GM21576 (cell line): Measurements from ENCODE around the gene CAPZA1.
"Not testable (repeated sequence)": the region's sequence is repeated elsewhere in the genome, so short reads cannot be mapped to it uniquely, and the experiment has no call there.

Source experiments
- ATAC-seq: cut with Tn5 transposase; IDR thresholded peaks from one replicate; pipeline ENCODE4 v1.9.1; 2021; ENCODE audit warnings: mild to moderate bottlenecking, moderate library complexity; ENCODE audit not compliant: unreplicated experiment

Gene CAPZA1

GRCh38 chr1:112626193-112626592 lies 6.6 kb downstream of the CAPZA1 start:
- ATAC-seq = no peak

- no peak for ATAC-seq
Observed at GRCh38 chr1:112626887-112627286, 7.3 kb downstream of the CAPZA1 start.

- no peak for ATAC-seq
Observed at GRCh38 chr1:112628516-112628915, 8.9 kb downstream of the CAPZA1 start.

- no peak for ATAC-seq
Observed at GRCh38 chr1:112629256-112629655, 9.6 kb downstream of the CAPZA1 start.

GRCh38 chr1:112633628-112634027 lies 14.0 kb downstream of the CAPZA1 start:
- no peak for ATAC-seq

- ATAC-seq = no peak
Observed at GRCh38 chr1:112634367-112634766, 14.7 kb downstream of the CAPZA1 start.

- ATAC-seq = no peak
Observed at GRCh38 chr1:112636056-112636455, 16.4 kb downstream of the CAPZA1 start.

- ATAC-seq = no peak
Observed at GRCh38 chr1:112636597-112637253, 17.1 kb downstream of the CAPZA1 start.

- no peak for ATAC-seq
Observed at GRCh38 chr1:112637254-112638109, 17.9 kb downstream of the CAPZA1 start.

- ATAC-seq = no peak
Observed at GRCh38 chr1:112638110-112638428, 18.4 kb downstream of the CAPZA1 start.

- not testable (repeated sequence) for ATAC-seq
Observed at GRCh38 chr1:112640437-112640836, 20.8 kb downstream of the CAPZA1 start.

GRCh38 chr1:112643080-112643479 lies 23.4 kb downstream of the CAPZA1 start:
- ATAC-seq = no peak

GRCh38 chr1:112646225-112646624 lies 26.6 kb downstream of the CAPZA1 start:
- no peak for ATAC-seq

GRCh38 chr1:112651205-112651604 lies 31.6 kb downstream of the CAPZA1 start:
- no peak for ATAC-seq

- no peak for ATAC-seq
Observed at GRCh38 chr1:112665857-112666256, 46.2 kb downstream of the CAPZA1 start.

GRCh38 chr1:112666946-112667345 lies 47.3 kb downstream of the CAPZA1 start:
- no peak for ATAC-seq

GRCh38 chr1:112672009-112672408 lies 52.4 kb downstream of the CAPZA1 start:
- no peak for ATAC-seq

GRCh38 chr1:112672842-112673241 lies 53.2 kb downstream of the CAPZA1 start:
- ATAC-seq = no peak

GRCh38 chr1:112673592-112674439 lies 54.2 kb downstream of the CAPZA1 start:
- ATAC-seq = no peak

- peak; percentile 41 for ATAC-seq
Observed at GRCh38 chr1:112674440-112674985, 54.9 kb downstream of the CAPZA1 start, which contains the start of gene MOV10. Gene MOV10 (plus strand): TSS chr1:112674659. CDS start chr1:112674913, 254 bp downstream.
